Naive B cell (primary cell): ENCODE measurements around the gene CASP10. TPM values are rescaled to one million over a fixed set of nuclear protein-coding genes. Genes with fewer than 3 reads are reported as not detected.
"Not testable (repeated sequence)": the region's sequence is repeated elsewhere in the genome, so short reads cannot be mapped to it uniquely, and the experiment has no call there.

Experiments used
- ATAC-seq, 2 donors: fragments of 150-1000 bp; cut with Tn5 transposase; 2 replicates each; pipeline ENCODE4 v1.10.0; 2021; ENCODE audit warnings: low read depth in 2 of 2, mild to moderate bottlenecking in 2 of 2, moderate library complexity in 2 of 2
- DNase-seq: peaks from one replicate; pipeline ENCODE4 v3.0.0; 2022
- H3K27ac Mint-ChIP-seq, 6 donors: one replicate each; pipeline ENCODE4 v1.8.0; 2020 to 2022; ENCODE audit warnings: mild to moderate bottlenecking in 6 of 6, mixed read lengths in 6 of 6, moderate library complexity in 5 of 6, inconsistent platforms in 2 of 6
- H3K27me3 Mint-ChIP-seq, 3 donors: one replicate each; pipeline ENCODE4 v1.8.0; 2021 to 2022; ENCODE audit warnings: mixed read lengths in 3 of 3, mild to moderate bottlenecking in 1 of 3
- H3K36me3 Mint-ChIP-seq, 2 donors: one replicate each; pipeline ENCODE4 v1.8.0; 2020 to 2022; ENCODE audit warnings: mixed read lengths in 2 of 2, inconsistent platforms in 1 of 2, mild to moderate bottlenecking in 1 of 2
- H3K4me1 Mint-ChIP-seq, 3 donors: one replicate each; pipeline ENCODE4 v1.8.0; 2020 to 2022; ENCODE audit warnings: mixed read lengths in 3 of 3, inconsistent platforms in 1 of 3, mild to moderate bottlenecking in 1 of 3, moderate library complexity in 1 of 3
- H3K4me3 Mint-ChIP-seq, 8 donors: one replicate each; pipeline ENCODE4 v1.8.0; 2020 to 2022; ENCODE audit warnings: mild to moderate bottlenecking in 8 of 8, mixed read lengths in 8 of 8, moderate library complexity in 8 of 8, inconsistent platforms in 2 of 8
- H3K9me3 Mint-ChIP-seq, 7 donors: one replicate each; pipeline ENCODE4 v1.8.0; 2020 to 2022; ENCODE audit warnings: mixed read lengths in 7 of 7, mild to moderate bottlenecking in 5 of 7, inconsistent platforms in 2 of 7, moderate library complexity in 1 of 7
- polyA plus RNA-seq, 6 donors: library from polyadenylated mRNA; unstranded; fragments of 300-500 nt; fragmentation: Illumina TruSeq; gene quantifications; one replicate each; pipeline ENCODE4 v1.2.3, GENCODE V29; 2021; ENCODE audit warnings: low read depth in 6 of 6

Gene CASP10
- polyA plus RNA-seq, 6 donors from 2014 or later: 2.7 to 8.1 (median 4.7) TPM

GRCh38 chr2:201149821-201150165, 33.1 kb upstream of the CASP10 start:
- not testable (repeated sequence) for H3K4me3 Mint-ChIP-seq, ATAC-seq, H3K27me3 Mint-ChIP-seq, DNase-seq, H3K9me3 Mint-ChIP-seq
- peaks cover 22 to 31% (median 27%) of the 10 kb centered on the region in 3 donors for H3K4me1 Mint-ChIP-seq
- H3K27ac Mint-ChIP-seq: peak overlapping the region in 5 of 6 donors; percentile 32 to 99 (median 73)
- peaks cover 26 to 27% of the 10 kb centered on the region in 2 donors for H3K36me3 Mint-ChIP-seq

- H3K36me3 Mint-ChIP-seq: peaks cover 24 to 27% of the 10 kb centered on the region in 2 donors
- H3K27me3 Mint-ChIP-seq: no peaks in the 10 kb centered on the region
- ATAC-seq (no peak), DNase-seq (no peak)
- H3K9me3 Mint-ChIP-seq: no peaks in the 10 kb centered on the region
- H3K27ac Mint-ChIP-seq: peak overlapping the region; percentile 68 to 99 (median 96)
- peak overlapping the region in 1 of 8 donors; percentile 25 for H3K4me3 Mint-ChIP-seq
- peaks cover 29 to 38% (median 35%) of the 10 kb centered on the region in 3 donors for H3K4me1 Mint-ChIP-seq
These were observed 32.4 kb upstream of the CASP10 start for GRCh38 chr2:201150454-201151020.

- Mint-ChIP-seq H3K4me3 (peak overlapping the region in 2 of 8 donors; percentile 6 to 26), H3K27me3 (no peaks in the 10 kb centered on the region), H3K36me3 (peaks cover 22 to 27% of the 10 kb centered on the region in 2 donors), H3K9me3 (no peaks in the 10 kb centered on the region), H3K4me1 (peaks cover 37 to 46% (median 43%) of the 10 kb centered on the region in 3 donors), H3K27ac (peak overlapping the region; percentile 77 to 99 (median 96))
- DNase-seq (peak; percentile 38), ATAC-seq (peak; percentile 93 to 95)
These were observed 31.6 kb upstream of the CASP10 start for GRCh38 chr2:201151127-201151981.

- H3K27me3 Mint-ChIP-seq: no peaks in the 10 kb centered on the region
- H3K36me3 Mint-ChIP-seq: peaks cover 22 to 27% of the 10 kb centered on the region in 2 donors
- peaks cover 44 to 58% (median 49%) of the 10 kb centered on the region in 3 donors for H3K4me1 Mint-ChIP-seq
- no peak overlapping the region for H3K4me3 Mint-ChIP-seq
- H3K27ac Mint-ChIP-seq: peak overlapping the region in 5 of 6 donors; percentile 56 to 99 (median 86)
- DNase-seq (no peak), ATAC-seq (no peak)
- H3K9me3 Mint-ChIP-seq: no peaks in the 10 kb centered on the region
These were observed 30.4 kb upstream of the CASP10 start for GRCh38 chr2:201152517-201152916.

GRCh38 chr2:201152999-201153815, 29.7 kb upstream of the CASP10 start:
- Mint-ChIP-seq H3K36me3 (peaks cover 27 to 28% of the 10 kb centered on the region in 2 donors), H3K9me3 (no peaks in the 10 kb centered on the region), H3K4me1 (peaks cover 50 to 65% (median 56%) of the 10 kb centered on the region in 3 donors), H3K4me3 (no peak overlapping the region), H3K27ac (peak overlapping the region in 5 of 6 donors; percentile 67 to 99 (median 86)), H3K27me3 (no peaks in the 10 kb centered on the region)
- DNase-seq (no peak), ATAC-seq (no peak)

- peak overlapping the region; percentile 90 to 97 (median 93) for H3K27ac Mint-ChIP-seq
- DNase-seq: no peak
- no peaks in the 10 kb centered on the region for H3K27me3 Mint-ChIP-seq
- H3K4me3 Mint-ChIP-seq: peak overlapping the region in 7 of 8 donors; percentile 29 to 85 (median 61)
- H3K4me1 Mint-ChIP-seq: peaks cover 50 to 70% (median 61%) of the 10 kb centered on the region in 3 donors
- H3K36me3 Mint-ChIP-seq: peaks cover 20 to 27% of the 10 kb centered on the region in 2 donors
- ATAC-seq: no peak
- H3K9me3 Mint-ChIP-seq: no peaks in the 10 kb centered on the region
These were observed 28.1 kb upstream of the CASP10 start for GRCh38 chr2:201154615-201155399.

- DNase-seq (peak; percentile 15), ATAC-seq (no peak)
- Mint-ChIP-seq H3K9me3 (no peaks in the 10 kb centered on the region), H3K4me3 (peak overlapping the region in 6 of 8 donors; percentile 32 to 85 (median 67)), H3K4me1 (peaks cover 45 to 69% (median 60%) of the 10 kb centered on the region in 3 donors), H3K36me3 (peaks cover 20 to 25% of the 10 kb centered on the region in 2 donors), H3K27me3 (no peaks in the 10 kb centered on the region), H3K27ac (peak overlapping the region; percentile 60 to 97 (median 91))
These were observed 26.9 kb upstream of the CASP10 start for GRCh38 chr2:201156036-201156435.

- peaks cover 39 to 63% (median 54%) of the 10 kb centered on the region in 3 donors for H3K4me1 Mint-ChIP-seq
- no peaks in the 10 kb centered on the region for H3K27me3 Mint-ChIP-seq
- no peaks in the 10 kb centered on the region for H3K9me3 Mint-ChIP-seq
- H3K27ac Mint-ChIP-seq: peak overlapping the region in 5 of 6 donors; percentile 51 to 97 (median 92)
- ATAC-seq: no peak
- peak overlapping the region in 4 of 8 donors; percentile 8 to 85 (median 71) for H3K4me3 Mint-ChIP-seq
- no peak for DNase-seq
- H3K36me3 Mint-ChIP-seq: peaks cover 14 to 19% of the 10 kb centered on the region in 2 donors
These were observed 26.3 kb upstream of the CASP10 start for GRCh38 chr2:201156640-201157039.

- H3K4me1 Mint-ChIP-seq: peaks cover 33 to 57% (median 49%) of the 10 kb centered on the region in 3 donors
- H3K36me3 Mint-ChIP-seq: peaks cover 14 to 18% of the 10 kb centered on the region in 2 donors
- H3K4me3 Mint-ChIP-seq: peak overlapping the region; percentile 6 to 88 (median 70)
These were observed 25.2 kb upstream of the CASP10 start for GRCh38 chr2:201157694-201158093.

GRCh38 chr2:201158111-201158929, 24.6 kb upstream of the CASP10 start:
- Mint-ChIP-seq H3K4me1 (peaks cover 31 to 56% (median 48%) of the 10 kb centered on the region in 3 donors), H3K4me3 (peak overlapping the region; percentile 6 to 88 (median 70)), H3K9me3 (no peaks in the 10 kb centered on the region), H3K27ac (peak overlapping the region; percentile 87 to 98 (median 96)), H3K36me3 (peaks cover 10 to 20% of the 10 kb centered on the region in 2 donors), H3K27me3 (no peaks in the 10 kb centered on the region)
- ATAC-seq (peak; percentile 97 to 98), DNase-seq (peak; percentile 89)

More at GRCh38 chr2:201157694-201158093, 25.2 kb upstream of the CASP10 start:
- ATAC-seq (peak; percentile 13 to 22), DNase-seq (no peak)
- Mint-ChIP-seq H3K9me3 (no peaks in the 10 kb centered on the region), H3K27me3 (no peaks in the 10 kb centered on the region), H3K27ac (peak overlapping the region; percentile 87 to 98 (median 96))

GRCh38 chr2:201164166-201164565, 18.8 kb upstream of the CASP10 start:
- H3K27ac Mint-ChIP-seq: peak overlapping the region in 2 of 6 donors; percentile 9 to 69
- no peaks in the 10 kb centered on the region for H3K9me3 Mint-ChIP-seq
- no peak for DNase-seq
- peaks cover 7 to 14% of the 10 kb centered on the region in 2 donors for H3K36me3 Mint-ChIP-seq
- H3K4me3 Mint-ChIP-seq: no peak overlapping the region
- H3K27me3 Mint-ChIP-seq: no peaks in the 10 kb centered on the region
- H3K4me1 Mint-ChIP-seq: peaks cover 13 to 23% (median 22%) of the 10 kb centered on the region in 3 donors
- ATAC-seq: no peak
